ENCODE measurements around the gene PDE4B. TPM values are rescaled to one million over a fixed set of nuclear protein-coding genes. Genes with fewer than 3 reads are reported as not detected.

PDE4B gene
- total RNA-seq, 1 experiment from 2014 or later = not detected

DNA sequence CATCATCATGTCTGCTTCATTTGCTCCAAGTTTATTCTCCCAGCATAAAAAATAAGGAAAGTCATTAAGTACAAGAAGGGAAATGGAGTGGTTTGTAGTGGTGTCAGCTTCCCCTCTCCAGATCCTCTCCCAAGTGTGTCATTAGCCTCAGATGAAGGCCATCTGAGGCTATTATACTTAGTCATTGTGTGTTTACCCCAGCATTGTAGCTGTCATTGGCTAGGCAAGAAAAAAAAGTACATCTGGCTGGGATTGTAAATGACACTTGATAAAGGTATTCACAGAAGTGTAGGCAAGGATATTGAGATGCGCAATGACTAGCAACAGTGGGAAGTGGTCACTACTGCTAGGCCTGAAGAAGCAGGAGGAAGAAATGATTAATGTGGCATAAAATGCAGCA lies 424.3 kb downstream of the PDE4B start:
- intact Hi-C loops (cut with micrococcal nuclease; ENCODE audit: unreplicated experiment) = no loop called here
- H3K4me1 Mint-ChIP-seq (ENCODE audit: low read depth, unreplicated experiment) = no peaks in the 10 kb centered on the region
- ChIA-PET POLR2A (no interaction called here), CTCF (no interaction called here)
- Histone ChIP-seq H3K4me1 (no peaks in the 10 kb centered on the region), H3K36me3 (ENCODE audit: control insufficient read depth, insufficient read depth, low read length) (no peaks in the 10 kb centered on the region), H3K4me3 (ENCODE audit: low read depth, low read length) (no peak overlapping the region), H3K27me3 (replicated peaks; ENCODE audit: control insufficient read depth, insufficient read depth, low read length) (no peaks in the 10 kb centered on the region), H3K9me3 (no peaks in the 10 kb centered on the region)
- TF ChIP-seq, protein P1, sequence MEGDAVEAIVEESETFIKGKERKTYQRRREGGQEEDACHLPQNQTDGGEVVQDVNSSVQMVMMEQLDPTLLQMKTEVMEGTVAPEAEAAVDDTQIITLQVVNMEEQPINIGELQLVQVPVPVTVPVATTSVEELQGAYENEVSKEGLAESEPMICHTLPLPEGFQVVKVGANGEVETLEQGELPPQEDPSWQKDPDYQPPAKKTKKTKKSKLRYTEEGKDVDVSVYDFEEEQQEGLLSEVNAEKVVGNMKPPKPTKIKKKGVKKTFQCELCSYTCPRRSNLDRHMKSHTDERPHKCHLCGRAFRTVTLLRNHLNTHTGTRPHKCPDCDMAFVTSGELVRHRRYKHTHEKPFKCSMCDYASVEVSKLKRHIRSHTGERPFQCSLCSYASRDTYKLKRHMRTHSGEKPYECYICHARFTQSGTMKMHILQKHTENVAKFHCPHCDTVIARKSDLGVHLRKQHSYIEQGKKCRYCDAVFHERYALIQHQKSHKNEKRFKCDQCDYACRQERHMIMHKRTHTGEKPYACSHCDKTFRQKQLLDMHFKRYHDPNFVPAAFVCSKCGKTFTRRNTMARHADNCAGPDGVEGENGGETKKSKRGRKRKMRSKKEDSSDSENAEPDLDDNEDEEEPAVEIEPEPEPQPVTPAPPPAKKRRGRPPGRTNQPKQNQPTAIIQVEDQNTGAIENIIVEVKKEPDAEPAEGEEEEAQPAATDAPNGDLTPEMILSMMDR (IDR thresholded peaks at IDR 0.05; ENCODE audit: insufficient read depth in 1 of 2, low read depth in 1 of 2, low read length in 1 of 2, severe bottlenecking in 1 of 2, unreplicated experiment in 1 of 2) = no peak
- no TSS peak for BruUV-seq (replicated peaks)
- H3K27me3 Mint-ChIP-seq (ENCODE audit: insufficient read depth, unreplicated experiment) = peaks cover 3% of the 10 kb centered on the region
- DNase-seq = no peak
- H3K4me3 Mint-ChIP-seq (ENCODE audit: unreplicated experiment) = no peak overlapping the region
- H3K36me3 Mint-ChIP-seq (ENCODE audit: insufficient read depth, unreplicated experiment) = no peaks in the 10 kb centered on the region
- H3K9me3 Mint-ChIP-seq (ENCODE audit: unreplicated experiment) = no peaks in the 10 kb centered on the region
- H3K27ac Mint-ChIP-seq (ENCODE audit: unreplicated experiment) = no peak overlapping the region

DNA sequence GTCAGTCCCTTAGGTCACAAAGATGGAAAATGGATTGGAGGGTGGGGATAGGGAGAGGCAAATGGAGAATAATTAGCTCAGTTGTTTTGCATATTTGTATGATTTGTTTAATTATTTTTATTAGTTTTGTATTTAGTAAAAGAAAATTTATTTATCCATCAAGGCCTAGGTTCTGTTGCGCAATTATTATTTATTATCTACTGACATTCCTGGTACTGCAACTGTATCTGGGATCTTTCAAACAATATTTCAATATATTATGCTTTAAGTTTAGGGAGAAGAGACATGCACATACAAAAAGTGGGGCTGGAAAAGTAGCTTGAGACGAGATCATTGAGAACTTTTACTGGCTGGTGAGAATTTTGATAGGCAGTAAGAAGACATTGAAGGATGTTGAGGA lies 424.9 kb downstream of the PDE4B start:
- H3K27me3 Mint-ChIP-seq (ENCODE audit: insufficient read depth, unreplicated experiment) = peaks cover 3% of the 10 kb centered on the region
- Histone ChIP-seq H3K9me3 (no peaks in the 10 kb centered on the region), H3K4me1 (no peaks in the 10 kb centered on the region), H3K27me3 (replicated peaks; ENCODE audit: control insufficient read depth, insufficient read depth, low read length) (no peaks in the 10 kb centered on the region), H3K36me3 (ENCODE audit: control insufficient read depth, insufficient read depth, low read length) (no peaks in the 10 kb centered on the region), H3K4me3 (ENCODE audit: low read depth, low read length) (no peak overlapping the region)
- CTCF ChIA-PET = no interaction called here
- H3K27ac Mint-ChIP-seq (ENCODE audit: unreplicated experiment) = no peak overlapping the region
- DNase-seq = no peak
- no peaks in the 10 kb centered on the region for H3K4me1 Mint-ChIP-seq (ENCODE audit: low read depth, unreplicated experiment)
- intact Hi-C loops (cut with micrococcal nuclease; ENCODE audit: unreplicated experiment) = no loop called here
- TF ChIP-seq, protein P1 (IDR thresholded peaks at IDR 0.05; ENCODE audit: insufficient read depth in 1 of 2, low read depth in 1 of 2, low read length in 1 of 2, severe bottlenecking in 1 of 2, unreplicated experiment in 1 of 2) = no peak
- no peak overlapping the region for H3K4me3 Mint-ChIP-seq (ENCODE audit: unreplicated experiment)
- no peaks in the 10 kb centered on the region for H3K9me3 Mint-ChIP-seq (ENCODE audit: unreplicated experiment)
- no peaks in the 10 kb centered on the region for H3K36me3 Mint-ChIP-seq (ENCODE audit: insufficient read depth, unreplicated experiment)
- BruUV-seq (replicated peaks) = no TSS peak
- POLR2A ChIA-PET = no interaction called here

DNA sequence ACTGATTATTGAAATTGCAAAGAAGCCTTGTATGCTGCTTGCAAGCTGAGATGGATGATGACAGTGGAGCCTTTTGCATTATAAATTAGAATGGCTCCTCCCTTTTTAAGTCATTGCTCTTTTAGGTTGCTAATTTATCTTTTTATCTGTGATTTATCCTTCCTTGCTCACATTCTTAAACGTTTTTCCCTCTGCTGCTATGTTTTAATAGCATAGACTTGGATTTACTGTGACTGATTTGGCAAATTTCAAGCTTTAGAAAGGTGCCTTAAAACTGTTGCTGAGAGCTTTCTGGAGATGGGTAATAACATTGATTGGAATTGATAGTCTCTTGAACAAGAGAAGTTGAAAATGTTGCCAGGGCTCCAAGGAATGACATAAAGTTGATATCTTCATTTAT lies 427.8 kb downstream of the PDE4B start:
- Histone ChIP-seq H3K36me3 (ENCODE audit: control insufficient read depth, insufficient read depth, low read length) (no peaks in the 10 kb centered on the region), H3K4me1 (no peaks in the 10 kb centered on the region), H3K27me3 (replicated peaks; ENCODE audit: control insufficient read depth, insufficient read depth, low read length) (no peaks in the 10 kb centered on the region), H3K4me3 (ENCODE audit: low read depth, low read length) (no peak overlapping the region), H3K9me3 (no peaks in the 10 kb centered on the region)
- intact Hi-C loops (cut with micrococcal nuclease; ENCODE audit: unreplicated experiment) = no loop called here
- Mint-ChIP-seq H3K27me3 (ENCODE audit: insufficient read depth, unreplicated experiment) (peaks cover 11% of the 10 kb centered on the region), H3K4me1 (ENCODE audit: low read depth, unreplicated experiment) (no peaks in the 10 kb centered on the region), H3K4me3 (ENCODE audit: unreplicated experiment) (no peak overlapping the region), H3K9me3 (ENCODE audit: unreplicated experiment) (no peaks in the 10 kb centered on the region), H3K27ac (ENCODE audit: unreplicated experiment) (no peak overlapping the region), H3K36me3 (ENCODE audit: insufficient read depth, unreplicated experiment) (no peaks in the 10 kb centered on the region)
- DNase-seq = no peak
- BruUV-seq (replicated peaks) = no TSS peak
- ChIA-PET POLR2A (no interaction called here), CTCF (no interaction called here)
- TF ChIP-seq, protein P1 (IDR thresholded peaks at IDR 0.05; ENCODE audit: insufficient read depth in 1 of 2, low read depth in 1 of 2, low read length in 1 of 2, severe bottlenecking in 1 of 2, unreplicated experiment in 1 of 2) = no peak
